Measurements from ENCODE around the gene CHTOP.

GRCh38 chr1:153608089-153608682, 25.7 kb upstream of the CHTOP start:
- TF ChIP-seq GATA2 (IDR thresholded peaks at IDR 0.05; ENCODE audit: low read depth, low read length) (no peak), GATA3 (IDR thresholded peaks at IDR 0.05; ENCODE audit: low read depth, low read length) (no peak)
